HTERT RPE-1 (cell line): Measurements from ENCODE around the gene POLG2.

Source experiments
- in situ Hi-C: fragments of 300-500 bp; cut with MboI; formaldehyde crosslinking; loops from 4 replicates; pipeline ENCODE4 v1.14.3; 2020; ENCODE audit warnings: low sequenced_read_pairs

The POLG2 gene

DNA sequence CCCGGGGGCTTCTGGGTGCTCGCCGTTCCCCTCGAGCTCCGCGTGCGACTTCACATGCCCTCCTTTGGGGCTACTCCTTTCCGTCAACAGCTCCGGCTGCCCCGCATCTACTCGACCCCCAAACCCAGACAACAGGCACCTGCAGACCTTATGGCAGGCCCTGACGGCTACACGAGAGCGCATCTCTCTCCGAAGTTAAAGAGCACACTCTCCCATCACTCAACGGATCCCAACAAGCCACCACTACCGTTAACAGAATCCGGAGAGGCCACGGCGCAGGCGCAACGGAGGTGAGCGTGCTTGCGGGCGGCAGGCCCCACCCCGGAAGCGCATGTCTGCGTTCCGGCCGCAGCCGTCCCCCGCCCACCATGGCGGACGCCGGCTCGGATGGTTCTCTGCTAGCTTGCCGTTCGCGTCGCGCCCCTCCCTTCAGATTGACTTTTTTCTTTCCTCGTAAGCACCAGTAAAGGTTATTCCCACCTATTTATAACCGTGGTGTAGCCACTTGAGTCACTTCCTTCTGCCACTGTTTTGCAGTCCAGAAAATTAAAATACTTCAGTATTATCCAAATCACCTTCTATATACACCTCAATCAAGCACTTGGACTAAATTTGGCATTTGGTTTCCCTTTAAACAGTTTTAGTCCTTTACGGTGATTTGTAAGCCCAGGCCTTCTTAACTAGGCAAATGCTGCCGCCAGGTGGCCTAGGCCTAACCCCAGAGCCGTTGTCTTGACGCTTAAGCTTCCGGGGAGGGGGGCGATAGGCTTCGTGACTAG is at the start of gene POLG2:
Gene POLG2, minus strand, starts transcription at position 269 of the 779 bp plus-strand sequence. Its CDS starts 86 bp downstream, at position 183.
- in situ Hi-C loops: no loop called here

DNA sequence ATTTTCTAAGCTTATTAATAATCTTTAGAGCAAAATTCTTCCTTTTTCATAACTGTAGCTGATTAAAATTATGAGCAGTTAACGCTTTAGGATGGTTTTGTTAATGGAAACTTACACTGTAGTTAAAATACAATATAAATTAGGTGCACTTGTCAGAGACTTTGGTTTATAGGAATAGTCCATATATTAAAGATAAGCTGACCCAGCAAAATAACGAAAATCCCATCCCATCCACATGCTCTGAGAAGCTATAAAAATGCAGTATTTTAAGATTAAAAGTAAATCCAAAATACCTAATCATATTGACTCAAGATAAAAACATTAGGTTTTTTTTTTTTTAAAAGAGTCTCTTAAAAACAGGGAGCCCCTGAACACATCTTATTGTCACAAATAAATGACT is 47.9 kb upstream of the POLG2 start:
- in situ Hi-C loops: no loop called here

DNA sequence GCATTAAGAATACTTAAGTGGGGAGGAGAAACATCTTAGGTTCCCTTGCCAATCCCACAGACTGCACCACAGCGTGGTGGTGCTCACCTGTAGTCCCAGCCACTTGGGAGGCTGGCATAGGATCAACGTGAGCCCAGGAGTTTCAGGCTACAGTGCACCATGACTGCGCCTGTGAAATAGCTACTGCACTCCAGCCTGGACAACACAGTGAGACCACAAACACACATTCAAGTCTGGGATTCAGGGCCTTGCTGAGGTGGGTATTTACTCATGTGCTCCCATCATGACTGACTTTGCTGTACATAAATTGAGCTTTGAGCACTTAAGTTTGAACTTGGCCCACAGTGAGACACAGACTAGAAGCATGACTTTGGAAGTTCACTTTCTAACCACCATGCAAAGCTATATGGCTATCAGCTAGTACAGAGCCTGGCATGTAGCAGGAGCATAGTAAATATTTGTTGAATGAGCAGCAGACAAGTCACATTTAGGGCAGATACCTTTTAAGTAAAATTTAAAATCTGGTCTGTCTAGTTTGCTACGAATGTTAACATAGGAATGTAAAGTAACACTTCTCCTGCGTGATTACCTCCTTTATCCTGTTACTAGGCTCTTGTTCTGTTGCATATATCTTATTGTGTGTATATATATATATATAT is 43.4 kb upstream of the POLG2 start:
- in situ Hi-C loops: no loop called here

DNA sequence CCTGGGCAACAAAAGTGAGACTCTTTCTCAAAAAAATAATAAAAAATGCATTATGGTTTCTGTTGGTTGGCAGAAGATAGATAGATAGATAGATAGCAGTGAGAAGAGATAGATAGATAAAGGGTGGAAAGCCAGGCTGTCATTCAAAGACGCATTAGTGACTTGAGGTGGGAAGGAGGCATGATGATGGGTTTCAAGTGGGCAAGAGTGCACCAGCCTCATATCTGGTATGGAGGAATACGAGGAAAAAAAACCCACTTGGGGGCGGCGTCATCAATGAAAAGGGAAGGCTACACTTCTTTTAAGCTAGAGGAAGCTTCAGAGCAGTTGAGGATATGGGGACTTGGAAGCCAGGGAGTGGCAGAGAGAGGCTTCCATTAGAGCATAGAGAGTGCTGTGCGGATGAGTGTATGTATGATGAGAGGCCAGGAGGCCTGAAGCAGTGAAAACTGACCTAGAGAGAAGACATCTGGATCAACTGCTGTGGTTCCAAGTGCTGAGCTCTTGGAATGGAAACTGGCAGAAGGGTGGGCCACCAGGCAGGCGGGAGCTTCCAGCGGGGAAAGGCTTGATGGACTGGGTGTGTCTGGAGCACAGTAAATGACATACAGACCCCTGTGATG is 41.8 kb upstream of the POLG2 start:
- in situ Hi-C loops: no loop called here

DNA sequence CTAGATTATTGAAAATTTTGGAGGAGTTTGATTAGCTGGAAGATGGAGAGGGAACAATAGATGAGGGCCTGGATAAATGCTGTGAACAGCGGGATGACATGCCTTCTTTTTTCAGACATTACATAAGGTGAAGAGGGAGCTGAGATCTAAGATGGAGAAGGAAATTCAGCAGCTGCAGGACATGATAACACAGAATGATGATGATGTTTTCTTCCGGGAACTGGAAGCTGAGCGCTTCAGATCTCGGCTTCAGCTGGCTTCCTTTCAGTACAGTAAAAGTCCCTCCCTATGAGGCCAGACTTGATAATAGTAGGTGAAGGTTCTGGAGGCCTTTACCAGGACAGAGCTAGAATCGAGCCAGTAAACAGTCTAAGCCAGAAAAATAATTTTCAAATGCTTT is 40.6 kb upstream of the POLG2 start:
- in situ Hi-C loops: no loop called here

DNA sequence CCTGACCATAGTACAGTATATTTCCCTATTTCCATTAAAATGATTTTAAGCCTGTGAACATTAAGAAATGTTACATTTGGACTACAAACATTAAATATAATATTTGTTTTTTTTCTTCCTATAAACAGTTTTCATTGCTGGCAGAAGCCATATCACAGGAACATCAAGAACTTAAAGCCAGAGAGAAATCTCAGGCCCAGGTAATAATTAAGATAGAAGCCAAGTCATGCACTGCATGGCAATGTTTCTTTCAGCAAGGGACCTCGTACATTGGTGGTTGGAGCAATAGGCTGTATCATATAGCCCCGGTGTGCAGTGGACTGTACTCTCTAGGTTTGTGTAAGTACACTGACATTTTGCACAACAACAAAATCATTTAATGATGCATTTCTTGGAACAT is 40.1 kb upstream of the POLG2 start:
- in situ Hi-C loops: no loop called here

DNA sequence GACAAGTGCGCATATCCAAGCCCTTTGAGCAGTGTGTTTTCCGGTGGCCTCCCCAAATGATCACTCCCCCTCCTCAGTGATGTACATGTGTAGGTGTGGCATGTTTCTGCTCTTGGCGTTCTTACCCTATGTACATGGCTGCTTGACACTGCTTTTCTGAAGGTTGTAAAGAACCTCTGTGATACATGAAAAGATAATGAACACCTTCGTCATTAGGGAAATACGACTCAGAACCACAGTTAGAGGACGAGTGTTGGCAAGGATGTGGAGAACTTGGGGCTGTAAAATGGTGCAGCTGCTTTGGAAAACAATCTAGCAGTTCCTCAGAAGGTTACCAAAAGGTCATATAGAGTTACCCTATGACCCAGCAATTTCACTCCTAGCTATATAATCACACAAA is 38.5 kb upstream of the POLG2 start:
- in situ Hi-C loops: no loop called here

DNA sequence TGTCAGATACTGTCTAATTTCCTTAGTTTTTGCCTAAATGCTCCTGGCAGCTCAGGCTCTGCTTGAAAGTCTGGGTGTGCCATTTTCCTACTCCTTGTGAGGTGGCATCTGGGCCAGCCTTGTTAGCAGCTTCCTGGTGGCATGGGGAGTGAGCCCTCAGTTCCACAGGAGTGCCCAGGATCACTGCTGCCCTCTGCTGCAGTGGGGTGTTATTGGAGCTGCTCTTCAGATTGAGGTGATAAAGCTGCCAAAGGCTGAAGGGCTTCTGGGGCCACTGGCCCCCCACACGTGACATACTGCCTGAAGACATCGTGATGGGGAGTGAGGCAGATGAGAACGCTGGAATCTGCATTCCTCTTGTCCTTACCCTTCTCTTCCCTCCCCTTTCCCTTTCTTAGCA is 37.3 kb upstream of the POLG2 start:
- in situ Hi-C loops: no loop called here

DNA sequence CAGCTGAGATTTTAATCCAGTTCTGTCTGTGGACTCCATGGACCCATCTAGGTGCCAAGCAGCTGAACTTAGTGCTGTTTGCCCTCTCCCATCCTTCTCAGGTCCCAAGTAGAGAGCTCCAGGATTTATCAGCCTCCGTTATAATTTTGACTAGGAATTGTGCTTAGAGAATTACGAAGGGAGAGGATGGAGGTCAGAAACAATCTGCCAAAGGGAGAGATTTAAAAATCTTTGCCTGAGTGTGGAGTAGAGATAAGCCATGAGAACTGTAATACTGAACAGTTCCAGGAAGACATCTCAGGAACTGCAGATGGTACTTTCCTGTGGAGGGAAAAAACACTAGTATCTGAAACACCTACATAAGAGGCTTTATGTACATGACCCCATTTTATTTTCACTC is 36.9 kb upstream of the POLG2 start:
- in situ Hi-C loops: no loop called here

DNA sequence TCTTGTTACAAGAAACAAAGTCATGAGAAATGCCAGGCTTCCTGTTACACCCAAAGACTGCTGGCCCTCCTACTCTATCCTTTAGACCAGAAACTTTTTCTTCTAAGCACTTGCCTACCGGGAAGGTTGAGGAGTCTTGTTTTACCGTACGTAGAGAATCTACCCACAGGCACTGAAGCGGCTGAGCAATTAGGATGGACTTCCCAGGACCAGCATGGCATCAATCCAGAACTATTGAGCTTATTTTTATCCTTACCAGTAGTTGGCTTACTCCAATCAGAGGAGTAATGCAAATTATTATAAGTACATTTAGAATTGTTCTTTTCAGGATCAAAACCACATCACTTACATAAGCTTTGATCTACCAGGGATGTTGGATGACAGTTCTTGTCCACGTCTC is 35.6 kb upstream of the POLG2 start:
- in situ Hi-C loops: no loop called here

DNA sequence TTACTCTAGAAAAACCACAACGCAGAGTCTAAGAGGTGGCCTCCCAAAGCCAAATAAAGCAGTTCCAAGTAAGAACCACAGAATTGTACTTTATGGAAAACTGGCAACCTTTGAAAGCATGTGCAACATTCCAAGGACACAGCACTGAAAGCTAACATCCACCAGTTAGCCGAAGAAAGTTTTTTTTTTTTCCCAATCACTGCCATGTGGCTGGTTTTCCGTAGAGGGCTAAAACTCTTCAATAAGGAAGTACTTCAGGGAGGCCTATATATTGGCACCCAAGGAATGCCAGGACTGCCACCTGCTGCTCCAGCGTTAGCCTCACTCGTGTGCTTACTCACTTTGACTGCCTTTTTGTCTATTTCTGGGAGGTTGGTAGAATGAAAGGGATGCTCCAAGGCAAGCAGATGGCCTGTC is 35.1 kb upstream of the POLG2 start:
- in situ Hi-C loops: no loop called here

DNA sequence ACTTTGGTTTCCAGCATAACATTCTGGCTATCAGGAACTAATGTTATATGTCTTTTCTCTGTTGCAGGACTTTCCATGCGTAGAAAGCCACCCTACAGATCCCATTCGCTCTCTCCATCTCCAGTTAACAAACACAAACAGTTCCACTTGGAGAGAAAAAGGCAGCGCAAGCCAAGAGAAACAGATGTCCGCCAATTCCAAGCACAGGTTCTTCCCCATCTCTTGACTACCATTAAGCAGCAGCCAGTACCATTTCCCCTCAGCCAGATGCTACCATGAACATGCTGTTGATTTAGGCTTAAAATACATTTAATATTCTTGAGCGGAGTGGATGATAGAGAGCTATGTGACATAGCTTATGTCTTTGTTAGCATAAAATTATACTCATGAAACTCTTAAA is 32.4 kb upstream of the POLG2 start:
- in situ Hi-C loops: no loop called here

DNA sequence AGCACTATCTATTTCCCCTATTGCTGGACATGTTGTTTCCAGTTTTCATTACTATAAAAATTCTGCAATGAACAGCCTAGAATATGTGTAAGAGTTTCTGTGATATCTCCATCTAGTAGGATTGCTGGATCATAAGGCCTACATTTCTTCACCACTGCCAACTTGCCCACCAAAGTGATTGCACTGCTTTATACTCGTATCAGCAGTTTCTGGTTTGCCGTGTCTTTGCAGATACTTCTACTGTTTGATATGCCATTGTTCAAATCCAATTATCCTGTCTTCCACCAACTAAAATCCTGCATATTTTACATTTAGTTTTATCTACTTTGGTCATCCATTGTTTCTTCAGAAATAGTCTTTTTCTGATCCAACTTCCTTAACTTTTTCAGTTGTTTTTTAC is 31.1 kb upstream of the POLG2 start:
- in situ Hi-C loops: no loop called here

DNA sequence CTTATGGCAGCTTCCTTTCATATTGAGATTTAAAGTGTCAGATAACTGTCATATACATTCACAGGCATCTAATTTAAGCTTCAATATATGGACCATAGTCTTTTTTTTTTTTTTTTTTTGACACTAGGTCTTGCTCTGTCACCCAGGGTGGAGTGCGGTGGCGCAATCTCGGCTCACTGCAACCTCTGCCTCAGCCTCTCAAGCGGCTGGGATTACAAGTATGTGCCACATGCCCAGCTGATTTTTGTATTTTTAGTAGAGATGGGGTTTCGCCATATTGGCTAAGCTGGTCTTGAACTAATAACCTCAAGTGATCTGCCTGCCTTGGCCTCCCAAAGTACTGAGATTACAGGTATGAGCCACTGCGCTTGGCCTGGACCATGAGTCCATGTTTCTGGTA is 23.5 kb upstream of the POLG2 start:
- in situ Hi-C loops: no loop called here

DNA sequence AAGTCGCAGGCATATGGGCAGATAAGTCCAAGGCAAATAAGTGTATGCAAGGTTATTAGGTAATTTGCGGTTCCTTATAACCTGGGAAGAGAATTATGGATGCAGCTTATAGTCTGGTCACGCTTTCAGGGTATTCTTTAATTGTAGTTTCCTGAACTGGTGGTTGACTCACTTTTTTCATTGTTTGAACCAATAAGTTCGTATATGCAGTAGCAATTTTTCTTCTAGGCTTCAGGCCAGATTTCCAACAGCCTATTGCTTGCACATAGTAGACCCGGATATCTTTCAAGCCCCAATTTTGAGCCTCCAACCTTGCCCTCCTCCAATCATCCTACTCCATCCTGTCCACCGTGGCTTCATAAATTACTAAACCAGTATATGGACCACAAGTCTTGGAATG is 22.7 kb upstream of the POLG2 start:
- in situ Hi-C loops: no loop called here

DNA sequence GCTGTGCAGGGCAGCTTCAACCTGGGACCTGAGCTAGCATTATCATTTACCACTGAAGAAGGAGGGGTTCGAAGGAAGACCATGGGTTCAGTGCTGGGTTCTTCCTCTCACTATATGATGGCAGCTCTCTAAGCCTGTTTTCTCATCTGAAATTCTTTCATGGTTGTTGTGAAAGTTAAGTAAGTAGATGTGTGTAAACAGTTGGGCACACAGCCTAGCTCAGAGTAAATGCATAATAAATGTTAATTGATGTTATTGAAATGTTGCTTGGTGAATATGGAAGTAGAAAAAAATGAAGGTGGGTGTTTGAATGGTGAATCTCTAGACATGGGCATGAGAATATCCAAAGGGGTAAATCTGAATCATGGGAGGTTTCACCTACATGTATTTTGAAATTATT is 19.0 kb upstream of the POLG2 start:
- in situ Hi-C loops: no loop called here

DNA sequence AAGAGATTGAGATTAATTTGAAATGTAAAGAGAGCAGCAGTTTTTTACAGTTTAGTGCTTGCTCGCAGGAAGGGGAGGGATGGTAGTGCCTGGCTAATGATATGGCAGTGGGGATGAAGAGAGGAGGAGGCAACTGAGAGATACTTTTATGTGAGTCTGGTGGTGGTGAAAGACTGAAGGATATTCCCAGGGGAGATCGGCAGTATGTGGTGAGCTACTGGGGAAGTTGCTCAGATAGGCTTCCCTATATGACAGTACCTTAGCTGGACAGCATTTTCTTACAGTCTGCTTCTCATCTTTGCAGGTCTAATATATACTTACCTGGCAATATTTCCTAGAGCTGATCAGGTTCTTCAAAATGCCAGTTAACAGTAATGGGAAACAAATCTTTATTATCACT is 18.6 kb upstream of the POLG2 start:
- in situ Hi-C loops: no loop called here

DNA sequence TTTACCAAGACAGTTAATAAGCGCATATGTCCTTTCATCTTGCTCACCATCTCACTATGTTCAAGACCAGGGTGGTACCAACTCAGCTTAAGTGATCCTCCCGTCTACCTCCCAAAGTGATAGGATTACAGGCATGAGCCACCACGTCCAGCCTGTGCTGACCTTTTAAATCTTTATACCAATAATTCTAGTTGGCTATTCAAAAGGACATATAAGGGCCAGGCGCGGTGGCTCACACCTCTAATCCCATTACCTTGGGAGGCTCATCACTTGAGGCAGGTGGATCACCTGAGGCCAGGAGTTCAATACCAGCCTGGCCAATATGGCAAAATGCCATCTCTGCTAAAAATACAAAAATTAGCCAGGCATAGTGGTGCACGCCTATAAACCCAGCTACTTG is 12.3 kb upstream of the POLG2 start:
- in situ Hi-C loops: no loop called here

DNA sequence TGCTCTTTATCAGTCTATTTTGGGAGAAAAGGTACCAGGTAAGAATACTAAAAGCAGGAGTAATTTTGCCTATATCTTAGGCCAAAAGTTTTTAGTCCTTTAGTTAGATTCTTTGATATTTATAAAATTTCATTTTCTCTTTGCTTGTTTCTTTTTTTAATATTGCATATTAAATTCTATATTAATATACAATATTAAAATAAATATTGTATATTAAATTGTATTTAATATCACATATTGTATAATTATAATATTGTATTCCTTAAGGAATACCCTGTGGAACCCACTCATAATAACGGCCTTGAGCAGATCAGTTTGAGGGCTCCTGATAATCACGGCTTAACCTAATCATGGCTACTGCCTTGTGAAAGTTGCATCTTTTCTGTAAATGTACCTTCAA is 11.8 kb upstream of the POLG2 start:
- in situ Hi-C loops: no loop called here

DNA sequence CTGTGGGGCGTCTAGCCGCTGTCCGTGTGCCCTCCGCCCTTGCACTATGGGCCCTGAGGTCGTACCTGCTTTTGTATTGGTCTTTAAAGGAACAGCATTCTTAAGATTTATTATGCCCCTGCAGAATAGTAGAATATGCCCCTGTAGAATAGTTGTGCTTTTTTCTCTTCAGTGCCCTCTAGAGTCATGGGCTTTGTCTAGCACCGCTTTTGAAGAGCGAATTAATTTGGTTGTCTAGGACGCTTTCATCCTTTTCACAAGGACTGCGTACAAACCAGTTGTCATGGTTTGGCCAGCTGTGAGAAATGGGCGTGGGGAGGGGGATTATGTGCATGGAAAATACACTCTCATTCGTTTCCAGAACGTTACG is 10.5 kb upstream of the POLG2 start:
- in situ Hi-C loops: no loop called here

DNA sequence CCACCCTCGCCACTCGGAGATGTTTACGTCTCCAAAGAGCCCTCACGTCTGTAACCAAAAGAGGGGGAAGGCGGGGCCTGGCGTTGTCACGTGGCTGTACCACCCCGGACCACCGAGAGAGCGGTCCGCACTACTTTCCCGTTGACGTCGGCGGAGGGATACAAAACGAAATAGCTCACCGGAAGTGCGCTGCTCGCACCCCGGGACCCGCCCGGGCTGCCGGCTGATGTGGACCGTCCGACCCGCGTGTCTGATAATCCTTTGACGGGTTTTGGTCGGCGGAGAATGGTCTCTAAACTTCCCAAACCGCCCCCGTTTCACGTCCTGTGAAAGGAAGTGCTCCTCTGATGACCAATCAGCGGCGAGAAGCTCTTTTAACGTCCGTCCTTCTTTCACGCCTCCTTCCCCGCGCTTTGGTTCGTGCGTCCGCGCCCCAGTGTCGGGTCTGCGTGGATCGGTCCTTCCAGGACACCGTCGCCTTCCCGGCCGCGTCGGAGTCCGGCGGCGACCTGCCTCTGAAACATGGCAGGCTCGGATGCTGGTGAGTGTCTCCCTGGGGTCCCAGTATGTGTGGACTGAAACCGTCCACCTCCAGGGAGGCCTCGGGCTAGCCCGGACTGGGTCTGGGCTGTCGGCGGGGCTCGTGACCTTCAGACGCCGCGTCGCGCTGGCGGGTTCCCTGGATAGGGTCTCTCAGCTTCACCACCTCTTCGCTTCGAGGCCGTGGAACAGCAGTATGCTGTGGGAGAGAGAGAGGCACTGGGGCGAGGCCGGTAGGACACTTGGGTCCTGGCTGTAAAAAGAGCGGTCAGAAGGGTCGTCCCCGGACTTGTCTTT is 9.9 kb upstream of the POLG2 start, which contains the start of gene CEP95:
Gene CEP95, plus strand, starts transcription at position 402 of the 837 bp plus-strand sequence. Its CDS starts 121 bp downstream, at position 523.
- in situ Hi-C loops: no loop called here
